Activated B cell treated with CpG ODN at 0.5 μM for 24 hours (primary cell): ENCODE data around the gene MAS1L. TPM values are rescaled to one million over a fixed set of nuclear protein-coding genes. Genes with fewer than 3 reads are reported as not detected.

ENCODE experiments used
- ATAC-seq: fragments of 200-7000 bp; cut with Tn5 transposase; one replicate; pipeline ENCODE4 v1.10.0; 2021; ENCODE audit warnings: low read depth, mild to moderate bottlenecking, moderate library complexity
- CTCF ChIA-PET: fragments of 350-600 bp; sonication (Branson Sonifier 250); formaldehyde crosslinking; loops from one replicate; lab custom pipeline; 2021; ENCODE audit warnings: antibody characterized with exemption; lab: Charles Lee
- POLR2A ChIA-PET: fragments of 350-600 bp; sonication (Branson Sonifier 250); formaldehyde crosslinking; loops from one replicate; lab custom pipeline; 2021; ENCODE audit warnings: antibody characterized with exemption; lab: Charles Lee
- DNase-seq: peaks from one replicate; pipeline ENCODE4 v3.0.0; 2022
- H3K27ac Mint-ChIP-seq: one replicate; pipeline ENCODE4 v1.8.0; 2020; ENCODE audit warnings: mixed read lengths
- H3K27me3 Mint-ChIP-seq: one replicate; pipeline ENCODE4 v1.8.0; 2021; ENCODE audit warnings: mixed read lengths
- H3K36me3 Mint-ChIP-seq: one replicate; pipeline ENCODE4 v1.8.0; 2021; ENCODE audit warnings: low read depth, mixed read lengths
- H3K4me1 Mint-ChIP-seq: one replicate; pipeline ENCODE4 v1.8.0; 2021; ENCODE audit warnings: mixed read lengths
- H3K4me3 Mint-ChIP-seq: one replicate; pipeline ENCODE4 v1.8.0; 2020; ENCODE audit warnings: mild to moderate bottlenecking, mixed read lengths
- H3K9me3 Mint-ChIP-seq: one replicate; pipeline ENCODE4 v1.8.0; 2020; ENCODE audit warnings: mixed read lengths
- intact Hi-C: fragments of 100-400 bp; cut with micrococcal nuclease; formaldehyde crosslinking; loops from one replicate; pipeline ENCODE4 v1.15.1; 2024
- total RNA-seq: library from RNA; stranded (reverse); gene quantifications from 2 replicates; pipeline ENCODE4 v1.2.3, GENCODE V29; 2022
- TF ChIP-seq, protein P1 (sequence below): fragments of 200-600 bp; IDR thresholded peaks from one replicate; pipeline ENCODE4 v1.8.0; 2022; ENCODE audit warnings: antibody characterized with exemption, mild to moderate bottlenecking

MAS1L gene
- total RNA-seq, 1 donor from 2014 or later: not detected

DNA sequence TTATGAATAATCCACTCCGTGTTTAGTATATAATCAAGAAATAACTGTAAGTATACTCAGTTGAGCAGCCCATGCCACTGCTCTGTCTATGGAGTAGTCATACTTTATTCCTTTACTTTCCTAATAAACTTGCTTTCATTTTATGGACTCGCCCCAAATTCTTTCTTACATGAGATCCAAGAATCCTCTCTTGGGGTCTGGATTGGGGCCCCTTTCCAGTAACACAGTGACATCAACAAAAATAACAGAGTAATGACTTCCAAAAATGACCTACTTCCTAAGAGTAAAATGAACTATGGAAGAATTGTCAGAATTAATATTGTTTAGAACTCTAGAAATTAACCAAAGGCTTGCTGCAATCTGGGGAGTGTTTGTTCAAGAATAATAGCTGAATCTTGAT is 22.0 kb downstream of the MAS1L start:
- DNase-seq: no peak
- Mint-ChIP-seq H3K27ac (no peak overlapping the region), H3K4me1 (no peaks in the 10 kb centered on the region), H3K4me3 (no peak overlapping the region), H3K27me3 (peaks cover 13% of the 10 kb centered on the region), H3K36me3 (no peaks in the 10 kb centered on the region), H3K9me3 (no peaks in the 10 kb centered on the region)
- TF ChIP-seq, protein P1, sequence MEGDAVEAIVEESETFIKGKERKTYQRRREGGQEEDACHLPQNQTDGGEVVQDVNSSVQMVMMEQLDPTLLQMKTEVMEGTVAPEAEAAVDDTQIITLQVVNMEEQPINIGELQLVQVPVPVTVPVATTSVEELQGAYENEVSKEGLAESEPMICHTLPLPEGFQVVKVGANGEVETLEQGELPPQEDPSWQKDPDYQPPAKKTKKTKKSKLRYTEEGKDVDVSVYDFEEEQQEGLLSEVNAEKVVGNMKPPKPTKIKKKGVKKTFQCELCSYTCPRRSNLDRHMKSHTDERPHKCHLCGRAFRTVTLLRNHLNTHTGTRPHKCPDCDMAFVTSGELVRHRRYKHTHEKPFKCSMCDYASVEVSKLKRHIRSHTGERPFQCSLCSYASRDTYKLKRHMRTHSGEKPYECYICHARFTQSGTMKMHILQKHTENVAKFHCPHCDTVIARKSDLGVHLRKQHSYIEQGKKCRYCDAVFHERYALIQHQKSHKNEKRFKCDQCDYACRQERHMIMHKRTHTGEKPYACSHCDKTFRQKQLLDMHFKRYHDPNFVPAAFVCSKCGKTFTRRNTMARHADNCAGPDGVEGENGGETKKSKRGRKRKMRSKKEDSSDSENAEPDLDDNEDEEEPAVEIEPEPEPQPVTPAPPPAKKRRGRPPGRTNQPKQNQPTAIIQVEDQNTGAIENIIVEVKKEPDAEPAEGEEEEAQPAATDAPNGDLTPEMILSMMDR: no peak
- POLR2A ChIA-PET: no interaction called here
- intact Hi-C loops: no loop called here
- CTCF ChIA-PET: no interaction called here
- no peak for ATAC-seq

DNA sequence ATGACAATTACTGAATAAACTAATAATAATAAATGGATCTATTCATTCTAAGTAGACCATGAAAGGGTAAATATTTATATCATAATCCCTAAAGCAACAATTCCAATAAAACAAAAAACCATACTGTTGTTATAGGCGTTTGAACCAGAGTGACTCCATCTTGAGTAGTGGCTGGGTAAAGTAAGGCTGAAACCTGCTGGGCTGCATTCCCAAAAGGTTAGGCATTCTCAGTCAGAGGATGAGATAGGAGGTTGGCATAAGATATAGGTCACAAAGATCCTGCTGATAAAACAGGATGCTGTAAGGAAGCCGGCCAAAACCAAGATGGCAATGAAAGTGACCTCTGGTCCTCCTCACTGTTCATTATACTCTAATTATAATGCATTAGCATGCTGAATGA is 22.5 kb downstream of the MAS1L start:
- POLR2A ChIA-PET: no interaction called here
- no peaks in the 10 kb centered on the region for H3K36me3 Mint-ChIP-seq
- H3K27ac Mint-ChIP-seq: no peak overlapping the region
- no peaks in the 10 kb centered on the region for H3K9me3 Mint-ChIP-seq
- TF ChIP-seq, protein P1: no peak
- intact Hi-C loops: no loop called here
- ATAC-seq: no peak
- no peak overlapping the region for H3K4me3 Mint-ChIP-seq
- no peaks in the 10 kb centered on the region for H3K4me1 Mint-ChIP-seq
- H3K27me3 Mint-ChIP-seq: peaks cover 13% of the 10 kb centered on the region
- CTCF ChIA-PET: no interaction called here
- DNase-seq: no peak

DNA sequence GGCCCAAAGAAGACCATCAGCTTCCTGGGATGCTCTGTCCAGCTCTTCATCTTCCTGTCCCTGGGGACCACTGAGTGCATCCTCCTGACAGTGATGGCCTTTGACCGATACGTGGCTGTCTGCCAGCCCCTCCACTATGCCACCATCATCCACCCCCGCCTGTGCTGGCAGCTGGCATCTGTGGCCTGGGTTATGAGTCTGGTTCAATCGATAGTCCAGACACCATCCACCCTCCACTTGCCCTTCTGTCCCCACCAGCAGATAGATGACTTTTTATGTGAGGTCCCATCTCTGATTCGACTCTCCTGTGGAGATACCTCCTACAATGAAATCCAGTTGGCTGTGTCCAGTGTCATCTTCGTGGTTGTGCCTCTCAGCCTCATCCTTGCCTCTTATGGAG is 25.7 kb downstream of the MAS1L start:
- CTCF ChIA-PET: no interaction called here
- TF ChIP-seq, protein P1: no peak
- no peak for DNase-seq
- intact Hi-C loops: no loop called here
- H3K36me3 Mint-ChIP-seq: no peaks in the 10 kb centered on the region
- no peaks in the 10 kb centered on the region for H3K9me3 Mint-ChIP-seq
- H3K4me3 Mint-ChIP-seq: no peak overlapping the region
- peaks cover 8% of the 10 kb centered on the region for H3K27me3 Mint-ChIP-seq
- H3K4me1 Mint-ChIP-seq: no peaks in the 10 kb centered on the region
- POLR2A ChIA-PET: no interaction called here
- no peak overlapping the region for H3K27ac Mint-ChIP-seq
- no peak for ATAC-seq

DNA sequence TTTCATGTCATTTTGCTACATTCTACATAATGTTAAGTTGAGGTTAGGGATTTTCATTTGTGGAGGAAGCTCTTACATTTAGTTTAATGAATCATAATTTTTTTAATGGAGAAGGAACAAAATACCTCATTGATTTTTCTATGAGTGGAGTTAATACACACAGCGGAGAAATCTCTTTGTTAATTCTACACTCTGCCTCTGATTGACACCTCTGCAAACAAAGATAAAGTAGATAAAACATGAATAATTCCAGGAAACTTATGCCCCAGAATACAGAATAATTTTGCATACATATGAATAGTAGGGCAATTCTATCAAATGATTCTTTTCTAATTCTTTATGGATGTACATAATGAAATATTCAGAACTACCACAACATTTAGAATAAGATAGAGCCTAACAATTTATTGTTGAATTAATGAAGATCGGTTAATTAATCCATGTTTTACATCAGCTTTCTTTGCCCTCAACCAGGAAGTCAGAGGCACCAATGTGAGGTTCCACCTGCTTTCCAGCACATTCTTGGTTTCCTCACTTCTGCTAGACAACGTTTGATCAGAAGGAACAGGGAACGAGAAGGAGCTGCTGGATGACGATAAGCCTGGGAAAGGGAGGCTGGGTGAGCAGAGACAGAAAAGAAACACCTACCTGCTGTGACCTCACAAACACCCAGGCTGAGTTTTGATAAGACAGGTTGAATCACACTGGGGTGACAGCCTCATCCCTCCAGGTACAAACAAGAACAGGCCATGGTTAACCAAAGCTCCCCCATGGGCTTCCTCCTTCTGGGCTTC is 26.5 kb downstream of the MAS1L start:
- Mint-ChIP-seq H3K4me1 (no peaks in the 10 kb centered on the region), H3K27ac (no peak overlapping the region), H3K9me3 (no peaks in the 10 kb centered on the region), H3K4me3 (no peak overlapping the region), H3K27me3 (peaks cover 8% of the 10 kb centered on the region), H3K36me3 (no peaks in the 10 kb centered on the region)
- DNase-seq (no peak), ATAC-seq (no peak)
- POLR2A ChIA-PET: no interaction called here
- intact Hi-C loops: no loop called here
- CTCF ChIA-PET: no interaction called here
- TF ChIP-seq, protein P1: no peak

DNA sequence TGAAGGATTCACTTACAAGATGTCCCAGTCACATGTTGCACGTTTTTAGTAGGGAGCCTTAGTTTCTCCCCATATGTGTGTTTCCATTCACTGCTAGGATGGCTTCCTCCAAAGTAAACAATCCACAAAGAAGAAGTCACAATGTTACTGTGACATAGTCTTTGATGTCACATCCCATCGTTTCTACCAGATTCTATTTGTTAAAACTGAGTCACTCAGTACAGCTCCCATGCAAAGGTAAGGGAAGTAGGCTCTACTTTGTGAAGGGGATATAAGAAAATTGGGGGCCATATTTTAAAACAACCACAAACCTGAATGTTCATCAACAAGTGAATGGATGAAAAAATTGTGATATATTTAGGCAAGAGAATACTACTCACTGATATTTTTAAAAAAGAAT is 30.8 kb downstream of the MAS1L start, which contains the start of the genes OR11A1 and OR2H1:
Gene OR11A1 (minus strand): TSS at position 101 of the 400 bp plus-strand sequence. CDS start 29,430 bp downstream, outside the sequence.
Gene OR2H1 (plus strand): TSS at position 185 of the 400 bp plus-strand sequence. CDS start 4,615 bp downstream, outside the sequence.
- TF ChIP-seq, protein P1: no peak
- ChIA-PET CTCF (no interaction called here), POLR2A (no interaction called here)
- Mint-ChIP-seq H3K9me3 (no peaks in the 10 kb centered on the region), H3K4me1 (no peaks in the 10 kb centered on the region), H3K4me3 (no peak within 1 kb of the TSS), H3K27me3 (peaks cover 8% of the 10 kb centered on the region), H3K27ac (no peak within 1 kb of the TSS), H3K36me3 (no peaks in the 10 kb centered on the region)
- no peak for DNase-seq
- ATAC-seq: no peak
- intact Hi-C loops: no loop called here
